ENCODE results near the gene CEP95. TPM values are rescaled to one million over a fixed set of nuclear protein-coding genes. Genes with fewer than 3 reads are reported as not detected.

CEP95 gene
- total RNA-seq, 1 donor, result 48.9 TPM

- H3K9me3 ChIP-seq (ENCODE audit: low read depth, low read length), result no peaks in the 10 kb centered on the region
- peaks cover 78% of the 10 kb centered on the region for H4K20me1 ChIP-seq (ENCODE audit: insufficient read depth, low read length)
- H3K79me2 ChIP-seq (ENCODE audit: insufficient read depth, low read length), result peaks cover 79% of the 10 kb centered on the region
- H3K27ac ChIP-seq (ENCODE audit: low read depth, low read length), result peak overlapping the region; percentile 99
- no peak for DNase-seq (ENCODE audit: insufficient read length, low spot score, missing footprints)
- H3K27me3 ChIP-seq (ENCODE audit: insufficient read depth, low read length), result no peaks in the 10 kb centered on the region
- H3K4me3 ChIP-seq (ENCODE audit: insufficient read depth, low read length), result peak overlapping the region; percentile 98
- H3K4me2 ChIP-seq (ENCODE audit: insufficient read depth, low read length), result peak overlapping the region; percentile 83
- H2AFZ ChIP-seq (ENCODE audit: low read length), result no peak overlapping the region
- H3K36me3 ChIP-seq (ENCODE audit: insufficient read depth, low read length), result peaks cover 68% of the 10 kb centered on the region
- H3K4me1 ChIP-seq (ENCODE audit: insufficient read depth, low read length), result peaks cover 60% of the 10 kb centered on the region
- no peak for TF ChIP-seq CTCF (IDR thresholded peaks at IDR 0.05; ENCODE audit: extremely low read depth, low read depth, low read length)
Observed at GRCh38 chr17:64503341-64503740, 3.4 kb upstream of the CEP95 start.

- Histone ChIP-seq H3K4me1 (ENCODE audit: insufficient read depth, low read length) (peaks cover 59% of the 10 kb centered on the region), H3K9me3 (ENCODE audit: low read depth, low read length) (no peaks in the 10 kb centered on the region), H3K79me2 (ENCODE audit: insufficient read depth, low read length) (peaks cover 86% of the 10 kb centered on the region), H3K4me3 (ENCODE audit: insufficient read depth, low read length) (peak overlapping the region; percentile 98), H4K20me1 (ENCODE audit: insufficient read depth, low read length) (peaks cover 76% of the 10 kb centered on the region), H3K4me2 (ENCODE audit: insufficient read depth, low read length) (peak overlapping the region; percentile 83), H3K27ac (ENCODE audit: low read depth, low read length) (peak overlapping the region; percentile 99), H3K36me3 (ENCODE audit: insufficient read depth, low read length) (peaks cover 64% of the 10 kb centered on the region), H3K27me3 (ENCODE audit: insufficient read depth, low read length) (no peaks in the 10 kb centered on the region), H2AFZ (ENCODE audit: low read length) (no peak overlapping the region)
- DNase-seq (ENCODE audit: insufficient read length, low spot score, missing footprints), result no peak
- no peak for TF ChIP-seq CTCF (IDR thresholded peaks at IDR 0.05; ENCODE audit: extremely low read depth, low read depth, low read length)
Observed at GRCh38 chr17:64503821-64504768, 2.7 kb upstream of the CEP95 start.

GRCh38 chr17:64504769-64505339, 1.9 kb upstream of the CEP95 start:
- H3K9me3 ChIP-seq (ENCODE audit: low read depth, low read length), result no peaks in the 10 kb centered on the region
- H3K27ac ChIP-seq (ENCODE audit: low read depth, low read length), result peak overlapping the region; percentile 99
- peak overlapping the region; percentile 83 for H3K4me2 ChIP-seq (ENCODE audit: insufficient read depth, low read length)
- no peak overlapping the region for H2AFZ ChIP-seq (ENCODE audit: low read length)
- no peak for TF ChIP-seq CTCF (IDR thresholded peaks at IDR 0.05; ENCODE audit: extremely low read depth, low read depth, low read length)
- H3K79me2 ChIP-seq (ENCODE audit: insufficient read depth, low read length), result peaks cover 91% of the 10 kb centered on the region
- no peak for DNase-seq (ENCODE audit: insufficient read length, low spot score, missing footprints)
- no peaks in the 10 kb centered on the region for H3K27me3 ChIP-seq (ENCODE audit: insufficient read depth, low read length)
- peaks cover 57% of the 10 kb centered on the region for H3K4me1 ChIP-seq (ENCODE audit: insufficient read depth, low read length)
- H4K20me1 ChIP-seq (ENCODE audit: insufficient read depth, low read length), result peaks cover 78% of the 10 kb centered on the region
- peak overlapping the region; percentile 98 for H3K4me3 ChIP-seq (ENCODE audit: insufficient read depth, low read length)
- H3K36me3 ChIP-seq (ENCODE audit: insufficient read depth, low read length), result peaks cover 64% of the 10 kb centered on the region
